GM12878 (cell line): ENCODE results near the gene RNF175.

ENCODE experiments used
- FOS ChIP-seq: IDR thresholded peaks from 3 replicates; pipeline ENCODE4 v1.6.1; 2011; ENCODE audit warnings: borderline replicate concordance; ENCODE audit not compliant: insufficient read length; ENCODE audit errors: extremely low read depth
- POLR2AphosphoS5 ChIP-seq: IDR thresholded peaks from 2 replicates; pipeline ENCODE4 v1.6.1; 2011; ENCODE audit warnings: mild to moderate bottlenecking, low read length, inconsistent platforms
- RAD21 ChIP-seq: IDR thresholded peaks from 2 replicates; pipeline ENCODE4 v1.6.1; 2011; ENCODE audit warnings: mild to moderate bottlenecking, low read depth, low read length, moderate library complexity; ENCODE audit not compliant: insufficient read depth
- SREBF2 ChIP-seq: IDR thresholded peaks from 2 replicates; pipeline ENCODE4 v1.6.1; 2012; ENCODE audit warnings: mild to moderate bottlenecking, low read length
- TF ChIP-seq, protein P1 (sequence below): fragments of 450-650 bp; IDR thresholded peaks from 2 replicates; pipeline ENCODE4 v1.6.1; 2017; ENCODE audit warnings: borderline replicate concordance
- TF ChIP-seq, protein P2 (sequence below), 3 experiments: IDR thresholded peaks in 2 of 3; conservative IDR thresholded peaks in 1 of 3; 2 replicates each; pipeline ENCODE4 v1.5.1; 2011; ENCODE audit warnings: low read depth in 3 of 3, low read length in 3 of 3, mild to moderate bottlenecking in 3 of 3, control low read depth in 2 of 3, moderate library complexity in 2 of 3, inconsistent platforms in 1 of 3, mixed read lengths in 1 of 3; ENCODE audit not compliant: control insufficient read depth in 2 of 3, insufficient read depth in 1 of 3; ENCODE audit errors: extremely low read depth in 1 of 3
- TF ChIP-seq, protein P3 (sequence below): fragments of 450-650 bp; IDR thresholded peaks from 2 replicates; pipeline ENCODE4 v1.6.1; 2017; ENCODE audit warnings: mild to moderate bottlenecking, moderate library complexity

DNA sequence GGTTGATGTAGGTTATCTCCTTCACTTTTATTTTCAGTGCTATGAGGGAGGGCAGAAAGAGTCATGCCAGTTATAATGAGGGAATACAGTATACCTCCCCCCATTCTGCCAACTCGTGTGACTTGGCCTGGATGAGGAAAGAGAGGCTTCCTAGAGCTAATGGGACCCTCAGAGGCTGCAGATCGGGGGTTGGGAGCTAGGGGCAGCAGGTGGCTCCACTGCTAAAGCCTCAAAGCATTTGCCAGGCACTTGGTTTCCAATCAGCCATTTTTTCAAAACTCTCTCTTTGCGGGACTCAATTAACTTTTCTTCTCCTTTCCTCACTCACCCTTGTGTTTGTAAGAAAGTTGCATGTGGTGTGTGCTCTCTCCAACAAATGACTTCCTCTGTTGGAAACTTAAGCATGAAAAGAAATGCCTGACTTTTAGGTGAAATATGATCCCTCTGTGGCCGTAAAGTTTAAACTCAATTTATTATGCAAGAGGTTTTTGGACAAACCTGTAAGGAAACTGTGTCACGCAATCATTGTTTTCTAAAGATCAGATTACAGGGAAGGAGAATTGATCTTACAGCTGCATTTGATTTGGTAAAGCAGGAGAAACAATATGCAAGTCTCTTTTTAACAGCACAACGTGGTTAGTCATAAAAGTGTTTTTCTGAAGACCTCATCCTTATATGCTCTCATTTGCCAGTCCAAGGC lies 22.0 kb upstream of the RNF175 start:
- TF ChIP-seq FOS (no peak), RAD21 (no peak), POLR2AphosphoS5 (no peak), SREBF2 (no peak)
- TF ChIP-seq, protein P1, sequence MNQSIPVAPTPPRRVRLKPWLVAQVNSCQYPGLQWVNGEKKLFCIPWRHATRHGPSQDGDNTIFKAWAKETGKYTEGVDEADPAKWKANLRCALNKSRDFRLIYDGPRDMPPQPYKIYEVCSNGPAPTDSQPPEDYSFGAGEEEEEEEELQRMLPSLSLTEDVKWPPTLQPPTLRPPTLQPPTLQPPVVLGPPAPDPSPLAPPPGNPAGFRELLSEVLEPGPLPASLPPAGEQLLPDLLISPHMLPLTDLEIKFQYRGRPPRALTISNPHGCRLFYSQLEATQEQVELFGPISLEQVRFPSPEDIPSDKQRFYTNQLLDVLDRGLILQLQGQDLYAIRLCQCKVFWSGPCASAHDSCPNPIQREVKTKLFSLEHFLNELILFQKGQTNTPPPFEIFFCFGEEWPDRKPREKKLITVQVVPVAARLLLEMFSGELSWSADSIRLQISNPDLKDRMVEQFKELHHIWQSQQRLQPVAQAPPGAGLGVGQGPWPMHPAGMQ, result no peak
- TF ChIP-seq, protein P2, sequence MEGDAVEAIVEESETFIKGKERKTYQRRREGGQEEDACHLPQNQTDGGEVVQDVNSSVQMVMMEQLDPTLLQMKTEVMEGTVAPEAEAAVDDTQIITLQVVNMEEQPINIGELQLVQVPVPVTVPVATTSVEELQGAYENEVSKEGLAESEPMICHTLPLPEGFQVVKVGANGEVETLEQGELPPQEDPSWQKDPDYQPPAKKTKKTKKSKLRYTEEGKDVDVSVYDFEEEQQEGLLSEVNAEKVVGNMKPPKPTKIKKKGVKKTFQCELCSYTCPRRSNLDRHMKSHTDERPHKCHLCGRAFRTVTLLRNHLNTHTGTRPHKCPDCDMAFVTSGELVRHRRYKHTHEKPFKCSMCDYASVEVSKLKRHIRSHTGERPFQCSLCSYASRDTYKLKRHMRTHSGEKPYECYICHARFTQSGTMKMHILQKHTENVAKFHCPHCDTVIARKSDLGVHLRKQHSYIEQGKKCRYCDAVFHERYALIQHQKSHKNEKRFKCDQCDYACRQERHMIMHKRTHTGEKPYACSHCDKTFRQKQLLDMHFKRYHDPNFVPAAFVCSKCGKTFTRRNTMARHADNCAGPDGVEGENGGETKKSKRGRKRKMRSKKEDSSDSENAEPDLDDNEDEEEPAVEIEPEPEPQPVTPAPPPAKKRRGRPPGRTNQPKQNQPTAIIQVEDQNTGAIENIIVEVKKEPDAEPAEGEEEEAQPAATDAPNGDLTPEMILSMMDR (IDR thresholded peaks at IDR 0.05 in 2 of 3, conservative IDR thresholded peaks at IDR 0.05 in 1 of 3; ENCODE audit: control insufficient read depth in 2 of 3, extremely low read depth in 1 of 3, insufficient read depth in 1 of 3, low read depth in 3 of 3, low read length in 3 of 3), result no peak
- TF ChIP-seq, protein P3, sequence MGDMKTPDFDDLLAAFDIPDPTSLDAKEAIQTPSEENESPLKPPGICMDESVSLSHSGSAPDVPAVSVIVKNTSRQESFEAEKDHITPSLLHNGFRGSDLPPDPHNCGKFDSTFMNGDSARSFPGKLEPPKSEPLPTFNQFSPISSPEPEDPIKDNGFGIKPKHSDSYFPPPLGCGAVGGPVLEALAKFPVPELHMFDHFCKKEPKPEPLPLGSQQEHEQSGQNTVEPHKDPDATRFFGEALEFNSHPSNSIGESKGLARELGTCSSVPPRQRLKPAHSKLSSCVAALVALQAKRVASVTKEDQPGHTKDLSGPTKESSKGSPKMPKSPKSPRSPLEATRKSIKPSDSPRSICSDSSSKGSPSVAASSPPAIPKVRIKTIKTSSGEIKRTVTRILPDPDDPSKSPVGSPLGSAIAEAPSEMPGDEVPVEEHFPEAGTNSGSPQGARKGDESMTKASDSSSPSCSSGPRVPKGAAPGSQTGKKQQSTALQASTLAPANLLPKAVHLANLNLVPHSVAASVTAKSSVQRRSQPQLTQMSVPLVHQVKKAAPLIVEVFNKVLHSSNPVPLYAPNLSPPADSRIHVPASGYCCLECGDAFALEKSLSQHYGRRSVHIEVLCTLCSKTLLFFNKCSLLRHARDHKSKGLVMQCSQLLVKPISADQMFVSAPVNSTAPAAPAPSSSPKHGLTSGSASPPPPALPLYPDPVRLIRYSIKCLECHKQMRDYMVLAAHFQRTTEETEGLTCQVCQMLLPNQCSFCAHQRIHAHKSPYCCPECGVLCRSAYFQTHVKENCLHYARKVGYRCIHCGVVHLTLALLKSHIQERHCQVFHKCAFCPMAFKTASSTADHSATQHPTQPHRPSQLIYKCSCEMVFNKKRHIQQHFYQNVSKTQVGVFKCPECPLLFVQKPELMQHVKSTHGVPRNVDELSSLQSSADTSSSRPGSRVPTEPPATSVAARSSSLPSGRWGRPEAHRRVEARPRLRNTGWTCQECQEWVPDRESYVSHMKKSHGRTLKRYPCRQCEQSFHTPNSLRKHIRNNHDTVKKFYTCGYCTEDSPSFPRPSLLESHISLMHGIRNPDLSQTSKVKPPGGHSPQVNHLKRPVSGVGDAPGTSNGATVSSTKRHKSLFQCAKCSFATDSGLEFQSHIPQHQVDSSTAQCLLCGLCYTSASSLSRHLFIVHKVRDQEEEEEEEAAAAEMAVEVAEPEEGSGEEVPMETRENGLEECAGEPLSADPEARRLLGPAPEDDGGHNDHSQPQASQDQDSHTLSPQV, result no peak
